Skeletal muscle cell (primary cell): ENCODE measurements around the gene ZNF786.
"Not testable (repeated sequence)": the region's sequence is repeated elsewhere in the genome, so short reads cannot be mapped to it uniquely, and the experiment has no call there.

Experiments used
- DNase-seq: peaks from one replicate; pipeline ENCODE4 v3.0.0-alpha.2; 2010; ENCODE audit warnings: low read depth
- H3K4me3 ChIP-seq: 2 replicates; pipeline ENCODE4 v1.5.1; 2011; ENCODE audit warnings: low read depth, mild to moderate bottlenecking, control low read depth, low read length, moderate library complexity

Gene ZNF786

DNA sequence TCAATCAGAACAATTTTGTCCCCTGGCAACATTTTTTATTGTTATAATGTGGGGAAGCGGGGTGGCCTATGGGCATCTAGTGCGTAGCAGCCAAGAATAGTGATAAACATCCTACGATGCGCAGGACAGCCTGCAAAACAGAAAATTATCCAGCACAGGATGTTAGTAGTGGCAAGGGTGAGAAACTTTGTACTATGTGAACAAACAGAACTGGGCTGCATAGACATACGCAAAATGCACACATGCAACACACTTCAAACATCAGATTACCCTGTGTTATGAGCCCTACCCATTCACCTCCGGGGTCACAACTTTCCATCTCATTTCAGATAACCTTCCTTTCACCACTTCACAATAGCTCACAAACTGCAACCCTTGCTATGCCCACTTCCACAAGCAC lies 3.1 kb downstream of the ZNF786 start:
- no peak for DNase-seq
- no peak overlapping the region for H3K4me3 ChIP-seq

DNA sequence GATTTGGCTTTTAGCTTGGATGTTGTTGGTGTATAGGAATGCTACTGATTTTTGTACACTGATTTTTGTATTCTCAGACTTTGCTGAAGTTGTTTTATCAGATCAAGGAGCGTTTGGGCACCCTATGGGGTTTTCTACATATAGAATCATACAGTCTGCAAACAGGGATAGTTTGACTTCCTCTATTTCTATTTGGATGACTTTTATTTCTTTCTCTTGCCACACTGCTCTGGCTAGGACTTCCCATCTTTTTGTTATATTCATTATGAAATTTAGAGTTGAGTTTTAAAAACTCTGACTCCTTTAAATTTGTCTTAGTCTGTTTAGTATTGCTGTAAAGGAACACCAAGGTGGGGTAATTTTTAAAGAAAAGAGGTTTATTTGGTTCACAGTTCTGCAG lies 4.7 kb downstream of the ZNF786 start:
- no peak for DNase-seq
- no peak overlapping the region for H3K4me3 ChIP-seq

DNA sequence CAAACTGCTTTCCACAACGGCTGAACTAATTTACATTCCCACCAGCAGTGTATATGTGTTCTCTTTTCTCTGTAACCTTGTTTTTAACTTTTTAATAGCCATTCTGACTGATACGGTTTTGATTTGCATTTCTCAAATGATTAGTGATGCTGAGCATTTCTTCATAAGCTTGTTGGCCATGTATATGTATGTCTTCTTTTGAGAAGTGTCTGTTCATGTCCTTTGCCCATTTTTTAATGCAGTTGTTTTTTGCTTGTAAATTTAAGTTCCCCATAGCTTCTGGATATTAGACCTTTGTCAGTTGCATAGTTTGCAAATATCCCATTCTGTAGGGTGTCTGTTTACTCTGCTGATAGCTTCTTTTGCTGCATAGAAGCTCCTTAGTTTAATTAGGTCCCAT lies 6.1 kb downstream of the ZNF786 start:
- DNase-seq, result no peak
- H3K4me3 ChIP-seq, result no peak overlapping the region

DNA sequence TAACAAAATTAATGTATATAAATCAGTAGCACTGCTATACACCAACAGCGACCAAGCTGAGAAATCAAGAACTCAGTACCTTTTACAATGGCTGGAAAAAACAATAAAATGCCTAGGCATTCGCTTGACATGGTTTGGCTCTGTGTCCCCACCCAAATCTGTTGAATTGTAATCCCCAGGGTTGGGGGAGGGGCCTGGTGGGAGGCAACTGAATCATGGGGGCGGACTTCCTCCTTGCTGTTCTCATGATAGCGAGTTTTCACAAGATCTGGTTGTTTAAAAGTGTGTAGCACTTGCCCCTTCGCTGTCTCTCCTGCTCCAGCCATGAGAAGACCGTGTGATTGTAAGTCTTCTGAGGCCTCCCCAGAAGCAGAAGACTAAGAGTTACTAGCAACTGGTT lies 8.6 kb downstream of the ZNF786 start:
- no peak for DNase-seq
- no peak overlapping the region for H3K4me3 ChIP-seq

DNA sequence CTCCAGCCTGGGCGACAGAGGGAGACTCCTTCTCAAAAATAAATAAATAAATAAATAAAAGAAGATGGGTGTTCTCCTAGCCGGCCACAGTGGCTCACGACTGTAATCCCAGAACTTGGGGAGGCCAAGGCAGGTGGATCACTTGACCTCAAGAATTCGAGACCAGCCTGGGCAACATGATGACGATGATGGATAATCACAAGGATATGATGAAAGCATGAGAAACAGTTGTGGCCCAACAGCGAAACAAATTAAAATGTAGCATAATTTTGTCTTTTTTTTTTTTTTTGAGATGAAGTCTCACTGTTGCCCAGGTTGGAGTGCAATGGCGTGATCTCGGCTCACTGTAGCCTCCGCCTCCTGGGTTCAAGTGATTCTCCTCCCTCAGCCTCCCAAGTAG lies 12.9 kb downstream of the ZNF786 start:
- DNase-seq, result no peak
- no peak overlapping the region for H3K4me3 ChIP-seq

DNA sequence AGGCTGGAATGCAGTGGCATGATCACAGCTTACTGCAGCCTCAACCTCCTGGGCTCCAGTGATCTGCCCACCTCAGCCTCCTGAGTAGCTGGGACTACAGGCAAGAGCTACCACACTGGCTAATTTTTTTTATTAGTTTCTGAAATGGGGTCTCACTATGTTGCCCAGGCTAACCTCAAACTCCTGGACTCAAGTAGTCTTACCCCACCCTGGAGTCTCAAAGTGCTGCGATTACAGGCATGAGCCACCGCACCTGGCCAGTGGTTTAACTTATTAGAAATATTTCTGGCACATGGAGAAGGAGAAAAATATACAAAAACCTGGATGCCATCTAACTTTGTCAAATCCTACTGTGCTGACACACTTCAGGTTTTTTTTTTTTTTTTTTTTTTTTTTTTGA lies 15.2 kb downstream of the ZNF786 start:
- no peak overlapping the region for H3K4me3 ChIP-seq

DNA sequence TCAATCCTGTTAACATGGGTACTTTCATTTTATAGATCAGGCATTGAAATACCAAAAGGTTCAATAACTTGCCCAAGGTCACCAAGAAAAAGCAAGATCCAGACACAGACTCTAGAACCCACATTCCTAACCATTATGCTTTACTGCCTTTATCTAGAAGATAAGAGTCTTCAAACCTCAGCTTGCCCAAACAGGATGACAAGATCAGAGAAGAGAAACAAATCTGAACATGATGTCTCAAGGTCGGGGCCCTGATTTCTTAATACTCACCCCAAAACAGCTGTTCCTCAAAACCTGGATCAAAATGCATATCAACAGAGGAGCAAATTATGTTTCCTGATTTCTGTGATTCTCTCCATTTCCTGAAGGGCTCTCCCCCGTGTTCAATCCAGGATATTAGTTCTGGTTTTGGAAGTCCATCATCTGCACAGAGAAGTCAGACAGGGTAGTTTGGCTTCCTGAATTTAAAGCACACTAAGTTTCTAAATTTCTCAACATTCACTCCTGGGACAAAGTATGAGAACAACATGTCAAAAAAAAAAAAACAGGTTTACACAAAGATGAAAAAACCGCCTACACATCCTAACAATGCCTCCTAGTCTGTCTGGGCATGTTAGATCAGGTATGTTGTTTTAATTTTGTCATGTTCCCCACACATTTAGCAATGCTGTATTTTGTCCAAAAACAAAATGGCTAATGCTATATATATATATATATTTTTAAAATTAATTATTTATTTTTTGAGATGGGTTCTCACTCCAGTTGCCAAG lies 16.2 kb downstream of the ZNF786 start:
- DNase-seq, result no peak
- H3K4me3 ChIP-seq, result no peak overlapping the region

More for the DNA sequence above, 15.2 kb downstream of the ZNF786 start:
- no peak for DNase-seq

DNA sequence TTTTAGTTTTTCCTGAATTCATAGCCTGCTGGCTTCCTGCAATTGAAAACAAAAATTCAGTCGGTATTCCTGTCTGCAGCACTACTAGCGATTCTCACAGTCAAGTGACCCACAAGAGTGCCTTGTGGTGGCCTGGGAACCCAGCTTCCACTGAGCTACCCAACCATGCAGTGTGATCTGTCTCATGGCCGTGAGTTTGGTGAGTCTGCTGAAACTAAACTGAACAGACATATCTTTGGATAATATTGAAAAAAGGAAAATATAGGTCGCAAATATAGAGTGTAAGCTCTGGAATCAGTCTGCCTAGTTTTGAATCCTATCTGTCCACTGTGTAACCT lies 18.1 kb downstream of the ZNF786 start:
- DNase-seq, result no peak
- no peak overlapping the region for H3K4me3 ChIP-seq

DNA sequence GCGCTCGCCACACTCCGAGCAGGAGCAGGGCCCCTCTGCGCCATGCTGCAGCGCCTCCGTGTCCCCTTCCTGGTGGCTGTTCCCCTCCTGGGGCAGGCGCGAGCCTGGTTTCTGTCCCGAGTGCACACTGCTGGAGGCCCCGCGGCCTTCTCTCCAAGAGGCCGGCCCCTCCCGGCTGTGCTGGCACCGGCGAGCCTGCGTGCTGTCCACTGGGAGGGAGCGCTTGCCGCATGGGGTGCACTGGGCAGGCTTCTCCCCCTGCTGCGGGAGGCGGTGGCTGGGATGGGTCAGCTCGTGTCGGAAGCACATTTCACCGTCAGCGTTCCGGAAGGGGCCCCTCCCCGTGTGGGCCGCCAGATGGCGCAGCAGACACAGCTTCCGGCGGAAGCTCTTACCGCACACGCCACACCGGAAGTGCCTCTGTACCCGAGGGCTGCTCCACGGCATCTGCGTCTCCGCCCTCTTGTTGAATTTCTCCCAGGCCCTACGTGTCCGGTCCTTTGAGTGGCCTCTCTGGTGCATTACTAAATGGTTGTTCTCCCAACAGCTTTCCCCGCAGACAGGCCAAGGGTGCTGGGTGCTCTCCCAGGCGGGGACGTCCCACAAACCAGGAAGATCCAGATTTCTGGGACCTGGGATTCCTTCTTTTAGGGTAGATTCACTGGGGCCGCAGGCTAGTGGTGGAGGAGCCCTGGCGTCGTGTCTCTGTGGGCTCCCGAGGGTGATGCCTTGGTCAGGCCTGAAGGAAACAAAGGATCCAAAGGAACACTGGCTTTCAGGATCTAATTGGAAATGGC lies 18.7 kb downstream of the ZNF786 start:
- no peak overlapping the region for H3K4me3 ChIP-seq
- DNase-seq, result no peak

DNA sequence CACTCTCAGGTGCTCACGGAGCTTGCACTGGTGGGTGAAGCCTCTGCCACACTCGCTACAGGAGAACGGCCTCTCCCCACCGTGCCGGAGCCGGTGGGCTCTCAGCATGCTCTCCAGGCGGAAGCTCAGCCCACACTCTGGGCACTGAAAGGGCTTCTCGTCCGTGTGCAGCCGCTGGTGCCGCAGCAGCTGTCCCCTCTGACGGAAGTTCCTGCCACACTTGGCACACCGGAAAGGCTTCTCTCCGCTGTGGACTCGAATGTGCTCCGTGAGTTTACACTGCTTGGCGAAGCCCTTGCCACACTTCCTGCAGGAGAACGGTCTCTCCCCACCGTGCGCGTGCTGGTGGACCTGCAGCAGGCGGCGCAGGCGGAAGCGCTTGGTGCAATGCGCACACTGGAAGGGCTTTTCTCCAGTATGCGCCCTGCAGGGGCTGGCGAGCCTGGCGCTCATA lies 19.3 kb downstream of the ZNF786 start:
- H3K4me3 ChIP-seq, result no peak overlapping the region
- no peak for DNase-seq

DNA sequence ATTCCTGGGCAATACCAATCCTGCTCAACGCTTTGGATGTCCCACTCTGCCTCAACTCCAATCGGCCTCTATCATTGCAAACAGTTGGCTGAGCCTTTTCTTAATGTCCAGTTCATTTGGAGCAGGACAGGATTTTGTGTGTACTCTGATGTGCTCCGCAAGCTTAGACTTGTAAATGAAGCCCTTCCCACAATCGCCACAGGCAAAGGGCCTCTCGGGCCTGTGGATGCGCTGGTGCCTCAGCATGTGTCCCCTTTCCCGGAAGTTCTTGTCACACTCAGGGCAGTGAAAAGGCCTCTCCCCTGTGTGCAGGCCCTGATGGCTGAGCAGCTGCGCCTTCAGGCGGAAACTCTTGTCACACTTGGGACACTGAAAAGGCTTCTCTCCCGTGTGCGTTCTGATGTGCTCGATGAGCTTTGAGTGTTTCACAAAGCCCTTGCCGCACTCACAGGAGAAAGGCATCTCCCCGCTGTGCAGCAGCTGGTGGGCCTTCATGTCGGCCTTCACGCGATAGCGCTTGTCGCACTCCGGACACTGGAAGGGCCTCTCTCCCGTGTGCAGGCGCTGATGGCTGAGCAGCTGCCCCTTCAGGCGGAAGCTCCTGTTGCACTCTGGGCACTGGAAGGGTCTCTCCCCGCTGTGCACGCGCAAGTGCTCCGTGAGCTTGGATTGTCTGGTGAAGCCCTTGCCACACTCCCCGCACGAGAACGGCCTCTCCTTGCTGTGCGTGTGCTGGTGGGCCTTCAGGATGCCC lies 20.0 kb downstream of the ZNF786 start:
- no peak for DNase-seq
- H3K4me3 ChIP-seq, result no peak overlapping the region

DNA sequence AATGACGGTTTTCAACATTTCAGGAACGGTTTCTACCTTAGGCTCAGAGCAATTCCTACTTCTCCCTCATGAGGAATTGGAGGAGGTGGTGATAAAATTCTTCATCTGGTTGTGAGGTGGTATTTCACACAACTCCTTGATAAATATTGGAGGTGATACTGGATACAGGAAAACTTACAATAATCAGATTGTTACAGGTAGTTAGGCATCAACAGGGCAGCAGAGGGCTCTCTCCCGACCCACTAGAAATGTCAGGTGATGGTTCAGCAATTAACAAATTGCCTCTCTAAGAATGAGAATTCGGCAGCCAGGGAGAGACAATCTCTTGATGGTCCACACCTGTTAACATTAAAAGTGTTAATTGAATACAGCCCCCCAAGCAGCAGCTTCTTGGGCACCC lies 22.6 kb downstream of the ZNF786 start:
- no peak for DNase-seq
- H3K4me3 ChIP-seq, result no peak overlapping the region

DNA sequence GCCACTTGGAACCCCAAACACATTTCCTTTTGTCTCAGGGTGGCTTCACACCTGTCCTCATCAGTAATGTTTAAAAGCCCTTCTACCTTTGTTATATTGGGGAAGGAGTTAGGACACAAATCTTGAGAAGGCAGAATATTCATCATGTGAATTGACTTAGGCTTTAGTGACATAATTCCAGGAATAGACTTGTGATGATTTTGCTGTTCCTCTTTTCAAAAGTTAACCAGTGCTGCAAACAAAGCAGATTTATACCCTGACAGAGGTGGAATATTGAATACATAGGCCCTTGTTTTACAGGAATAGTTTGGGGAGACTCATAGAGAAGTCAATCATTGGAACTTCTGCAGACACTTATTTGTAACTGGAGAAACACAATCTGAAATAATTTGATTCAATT lies 27.0 kb downstream of the ZNF786 start:
- DNase-seq, result no peak
- no peak overlapping the region for H3K4me3 ChIP-seq

DNA sequence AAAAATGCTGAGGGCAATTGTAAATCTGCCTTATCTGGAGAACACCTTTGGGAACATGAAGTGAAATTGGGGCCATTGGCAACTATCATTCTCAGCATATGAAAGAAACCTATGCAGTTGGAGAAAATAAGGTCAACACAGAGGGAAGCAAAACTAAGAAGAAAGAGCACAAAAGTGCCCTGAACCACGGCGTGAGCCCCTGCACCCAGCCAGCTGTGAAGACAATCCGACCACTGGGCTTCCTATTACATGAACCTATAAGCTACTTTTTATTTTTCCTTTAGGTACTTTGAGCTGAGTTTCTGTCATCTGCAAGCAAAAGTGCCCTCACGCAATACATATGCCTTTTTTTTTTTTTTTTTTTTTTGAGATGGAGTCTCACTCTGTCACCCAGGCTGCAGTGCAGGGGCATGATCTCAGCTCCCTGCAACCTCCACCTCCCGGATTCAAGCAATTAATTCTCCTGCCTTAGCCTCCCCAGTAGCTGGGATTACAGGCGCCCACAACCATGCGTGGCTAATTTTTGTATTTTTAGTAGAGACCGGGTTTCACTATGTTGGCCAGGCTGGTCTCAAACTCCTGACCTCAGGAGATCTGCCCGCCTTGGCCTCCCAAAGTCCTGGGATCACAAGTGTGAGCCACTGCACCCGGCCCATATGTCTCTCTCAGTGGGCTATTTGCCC lies 28.2 kb downstream of the ZNF786 start:
- not testable (repeated sequence) for DNase-seq, H3K4me3 ChIP-seq

DNA sequence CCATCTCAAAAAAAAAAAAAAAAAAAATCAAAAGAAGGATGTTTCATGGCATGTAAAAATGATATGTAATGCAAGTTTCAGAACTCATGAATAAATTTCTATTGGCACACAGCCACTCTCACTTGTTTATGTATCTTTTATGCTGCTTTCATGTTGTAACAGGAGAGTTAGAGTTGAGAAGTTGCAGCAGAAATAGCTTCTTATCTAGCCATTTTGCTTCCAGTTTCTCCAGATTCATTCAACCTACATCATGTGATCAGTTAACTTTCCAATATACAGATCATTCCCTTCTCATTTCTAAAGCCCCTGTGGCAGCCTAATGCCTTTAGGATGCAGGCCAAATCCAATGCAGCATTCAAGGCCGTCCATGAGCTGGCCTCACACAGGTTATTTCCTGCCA lies 30.4 kb downstream of the ZNF786 start:
- DNase-seq, result no peak
- no peak overlapping the region for H3K4me3 ChIP-seq

DNA sequence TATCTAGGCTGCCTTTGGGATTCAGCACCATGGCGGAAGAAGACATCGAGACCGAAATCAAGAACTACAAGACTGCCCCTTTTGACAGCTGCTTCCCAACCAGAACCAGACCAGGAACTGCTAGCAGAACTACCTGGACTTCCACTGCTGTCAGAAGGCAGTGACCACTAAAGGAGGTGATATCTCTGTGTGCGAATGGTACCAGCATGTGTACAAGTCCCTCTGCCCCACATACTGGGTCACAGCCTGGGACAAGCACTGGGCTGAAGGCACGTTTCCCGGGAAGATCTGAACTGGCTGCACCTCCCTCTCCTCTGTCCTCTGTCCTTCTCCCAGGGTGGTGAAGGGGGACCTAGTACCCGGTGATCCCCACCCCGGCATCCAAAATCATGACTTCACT lies 36.6 kb downstream of the ZNF786 start:
- DNase-seq, result no peak
- H3K4me3 ChIP-seq, result no peak overlapping the region

DNA sequence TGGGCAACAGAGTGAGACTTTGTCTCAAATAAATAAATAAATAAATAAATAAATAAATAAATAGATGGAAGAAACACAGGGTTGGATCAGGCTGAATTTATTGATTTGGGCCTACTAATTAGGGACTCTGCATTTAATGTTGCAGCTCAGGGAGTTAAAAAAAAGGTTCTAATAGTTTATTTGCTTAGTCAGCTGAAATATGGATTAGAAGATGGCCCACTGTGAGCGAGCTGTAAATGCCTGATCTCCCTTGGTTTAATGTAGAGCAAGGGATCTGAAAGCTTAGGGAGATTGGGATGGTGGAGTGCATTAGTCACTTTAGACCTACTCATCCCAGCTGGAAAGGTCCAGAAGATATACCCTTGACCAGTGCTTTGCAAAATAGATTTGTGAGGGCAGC lies 37.1 kb downstream of the ZNF786 start:
- DNase-seq, result no peak
- H3K4me3 ChIP-seq, result no peak overlapping the region

DNA sequence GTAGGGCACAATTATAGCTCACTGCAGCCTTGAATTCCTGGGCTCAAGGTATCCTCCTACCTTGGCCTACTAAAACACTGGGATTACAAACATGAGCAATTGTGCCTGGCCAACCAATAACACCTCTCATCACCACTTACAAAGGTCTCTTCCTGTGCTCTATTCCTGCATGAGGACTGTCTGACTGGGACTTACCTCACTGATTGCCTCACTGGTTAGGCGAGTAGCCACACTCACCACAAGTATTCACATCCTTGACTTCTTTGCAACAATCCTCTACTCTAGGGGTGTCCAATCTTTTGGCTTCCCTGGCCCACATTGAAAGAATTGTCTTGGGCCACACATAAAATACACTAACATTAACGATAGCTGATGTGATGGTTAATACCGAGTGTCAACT lies 39.6 kb downstream of the ZNF786 start:
- no peak for DNase-seq
- no peak overlapping the region for H3K4me3 ChIP-seq

DNA sequence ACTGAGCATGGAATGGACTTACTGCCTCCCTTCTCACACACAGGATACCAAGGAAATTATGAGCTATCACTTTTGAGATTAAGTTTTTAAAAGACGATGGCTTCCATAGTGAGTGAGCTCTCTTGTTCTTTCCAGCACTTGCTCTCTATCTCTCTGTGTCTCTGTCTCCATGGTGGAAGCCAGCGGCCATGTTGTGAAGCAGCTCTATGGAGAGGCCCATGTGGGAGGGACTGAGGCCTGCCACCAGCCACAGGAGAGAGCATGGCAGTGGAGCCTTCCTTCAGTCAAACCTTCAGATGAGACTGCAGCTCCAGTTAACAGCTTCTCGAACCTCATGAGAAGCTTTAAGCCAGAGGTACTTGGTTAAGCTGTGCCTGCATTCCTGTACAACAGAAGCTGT lies 41.7 kb downstream of the ZNF786 start:
- DNase-seq, result no peak

DNA sequence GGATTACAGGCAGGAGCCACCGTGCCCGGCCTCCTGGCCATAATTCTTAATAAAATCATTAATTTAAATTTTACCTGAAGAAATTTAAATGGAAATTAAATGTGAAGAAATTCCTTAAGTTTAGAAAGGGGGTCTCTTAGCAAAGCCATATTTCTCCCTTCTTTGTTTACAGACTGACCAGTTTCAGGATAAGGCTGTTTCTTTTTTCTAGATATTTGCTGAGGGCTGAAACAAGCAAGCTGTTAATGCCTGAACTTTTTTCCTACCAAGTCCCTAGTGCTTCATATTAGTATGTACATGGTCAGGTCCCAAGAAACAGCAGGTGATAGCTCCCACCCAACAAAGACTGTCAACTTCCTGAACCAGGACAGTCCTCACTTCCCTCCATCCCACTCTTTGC lies 44.1 kb downstream of the ZNF786 start:
- H3K4me3 ChIP-seq, result no peak overlapping the region
- no peak for DNase-seq

More for the DNA sequence above, 41.7 kb downstream of the ZNF786 start:
- no peak overlapping the region for H3K4me3 ChIP-seq
